Keratinocyte (primary cell): ENCODE measurements around the gene RAB8A.
"Not testable (repeated sequence)": the region's sequence is repeated elsewhere in the genome, so short reads cannot be mapped to it uniquely, and the experiment has no call there.

Source experiments
- EZH2 ChIP-seq: IDR thresholded peaks from one replicate; pipeline ENCODE4 v1.6.1; 2012; ENCODE audit warnings: inconsistent platforms, mild to moderate bottlenecking, low read length, moderate library complexity
- TF ChIP-seq, protein P1 (sequence below), 3 experiments: IDR thresholded peaks in 1 of 3; conservative IDR thresholded peaks in 1 of 3; optimal IDR thresholded peaks in 1 of 3; 2 replicates in 2 of 3; 3 replicates in 1 of 3; pipeline versions ENCODE3 to v1.5.1; 2011; ENCODE audit warnings: low read length in 3 of 3, mild to moderate bottlenecking in 3 of 3, moderate library complexity in 2 of 3, control low read depth in 1 of 3, inconsistent platforms in 1 of 3; ENCODE audit not compliant: insufficient read depth in 2 of 3; ENCODE audit errors: extremely low read depth in 1 of 3

GRCh38 chr19:16099314-16099965 lies 12.2 kb upstream of the RAB8A start:
- not testable (repeated sequence) for TF ChIP-seq EZH2
- TF ChIP-seq, protein P1, sequence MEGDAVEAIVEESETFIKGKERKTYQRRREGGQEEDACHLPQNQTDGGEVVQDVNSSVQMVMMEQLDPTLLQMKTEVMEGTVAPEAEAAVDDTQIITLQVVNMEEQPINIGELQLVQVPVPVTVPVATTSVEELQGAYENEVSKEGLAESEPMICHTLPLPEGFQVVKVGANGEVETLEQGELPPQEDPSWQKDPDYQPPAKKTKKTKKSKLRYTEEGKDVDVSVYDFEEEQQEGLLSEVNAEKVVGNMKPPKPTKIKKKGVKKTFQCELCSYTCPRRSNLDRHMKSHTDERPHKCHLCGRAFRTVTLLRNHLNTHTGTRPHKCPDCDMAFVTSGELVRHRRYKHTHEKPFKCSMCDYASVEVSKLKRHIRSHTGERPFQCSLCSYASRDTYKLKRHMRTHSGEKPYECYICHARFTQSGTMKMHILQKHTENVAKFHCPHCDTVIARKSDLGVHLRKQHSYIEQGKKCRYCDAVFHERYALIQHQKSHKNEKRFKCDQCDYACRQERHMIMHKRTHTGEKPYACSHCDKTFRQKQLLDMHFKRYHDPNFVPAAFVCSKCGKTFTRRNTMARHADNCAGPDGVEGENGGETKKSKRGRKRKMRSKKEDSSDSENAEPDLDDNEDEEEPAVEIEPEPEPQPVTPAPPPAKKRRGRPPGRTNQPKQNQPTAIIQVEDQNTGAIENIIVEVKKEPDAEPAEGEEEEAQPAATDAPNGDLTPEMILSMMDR (optimal IDR thresholded peaks at IDR 0.05 in 1 of 3, IDR thresholded peaks at IDR 0.05 in 1 of 3, conservative IDR thresholded peaks at IDR 0.05 in 1 of 3; ENCODE audit: extremely low read depth in 1 of 3, insufficient read depth in 2 of 3, low read length in 3 of 3) = not testable (repeated sequence)
